NT2/D1 (cell line): ENCODE results near the gene CMTR2.

ENCODE experiments used
- SUZ12 ChIP-seq: IDR thresholded peaks from 2 replicates; pipeline ENCODE4 v1.6.1; 2011; ENCODE audit not compliant: insufficient read length, insufficient read depth; ENCODE audit errors: extremely low read depth
- YY1 ChIP-seq: IDR thresholded peaks from 2 replicates; pipeline ENCODE4 v1.6.1; 2011; ENCODE audit not compliant: insufficient read length, insufficient read depth
- ZNF274 ChIP-seq: IDR thresholded peaks from 2 replicates; pipeline ENCODE4 v1.6.1; 2011; ENCODE audit warnings: mild to moderate bottlenecking, low read depth, low read length

DNA sequence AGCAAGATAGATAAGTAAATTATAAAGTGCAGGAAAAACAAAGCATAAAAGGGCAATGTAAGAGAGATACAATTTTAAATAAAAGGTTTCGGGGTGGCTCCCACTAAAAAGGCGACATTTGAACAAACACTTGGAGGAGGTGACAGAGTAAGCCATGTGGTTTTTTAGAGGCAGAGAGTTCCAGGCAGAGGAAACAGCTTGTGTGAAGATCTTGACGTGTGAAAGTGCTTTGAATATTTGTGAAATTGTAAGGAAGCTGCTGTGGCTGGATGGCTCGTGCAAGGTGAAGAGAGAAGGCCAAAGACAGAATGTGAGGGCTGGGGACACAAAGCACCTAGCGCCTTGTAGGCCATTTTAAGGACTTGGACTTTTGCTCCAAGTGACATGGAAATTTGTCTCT is 30.1 kb downstream of the CMTR2 start:
- TF ChIP-seq YY1 = no peak
- TF ChIP-seq SUZ12 = no peak
- no peak for TF ChIP-seq ZNF274
